ENCODE results near the gene FOXP3.

DNA sequence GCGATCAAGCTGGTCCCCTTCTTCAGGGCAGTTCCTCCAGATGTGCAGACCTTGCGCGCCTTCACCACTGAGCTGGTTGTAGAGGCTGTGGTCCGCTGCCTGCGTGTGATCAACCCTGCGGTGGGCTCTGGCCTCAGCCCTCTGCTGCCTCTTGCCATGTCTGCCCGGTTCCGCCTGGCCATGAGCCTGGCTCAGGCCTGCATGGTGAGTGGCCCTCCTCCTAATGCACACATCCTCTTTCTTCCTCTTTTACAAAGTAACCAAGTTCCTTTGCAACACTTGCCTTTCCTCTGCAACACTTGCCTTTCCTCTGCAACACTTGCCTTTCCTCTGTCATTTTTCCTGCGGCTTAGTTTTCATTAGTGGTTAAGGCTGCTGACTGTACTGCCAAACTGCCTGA is 27.4 kb downstream of the FOXP3 start:
- TF ChIP-seq, protein P1, sequence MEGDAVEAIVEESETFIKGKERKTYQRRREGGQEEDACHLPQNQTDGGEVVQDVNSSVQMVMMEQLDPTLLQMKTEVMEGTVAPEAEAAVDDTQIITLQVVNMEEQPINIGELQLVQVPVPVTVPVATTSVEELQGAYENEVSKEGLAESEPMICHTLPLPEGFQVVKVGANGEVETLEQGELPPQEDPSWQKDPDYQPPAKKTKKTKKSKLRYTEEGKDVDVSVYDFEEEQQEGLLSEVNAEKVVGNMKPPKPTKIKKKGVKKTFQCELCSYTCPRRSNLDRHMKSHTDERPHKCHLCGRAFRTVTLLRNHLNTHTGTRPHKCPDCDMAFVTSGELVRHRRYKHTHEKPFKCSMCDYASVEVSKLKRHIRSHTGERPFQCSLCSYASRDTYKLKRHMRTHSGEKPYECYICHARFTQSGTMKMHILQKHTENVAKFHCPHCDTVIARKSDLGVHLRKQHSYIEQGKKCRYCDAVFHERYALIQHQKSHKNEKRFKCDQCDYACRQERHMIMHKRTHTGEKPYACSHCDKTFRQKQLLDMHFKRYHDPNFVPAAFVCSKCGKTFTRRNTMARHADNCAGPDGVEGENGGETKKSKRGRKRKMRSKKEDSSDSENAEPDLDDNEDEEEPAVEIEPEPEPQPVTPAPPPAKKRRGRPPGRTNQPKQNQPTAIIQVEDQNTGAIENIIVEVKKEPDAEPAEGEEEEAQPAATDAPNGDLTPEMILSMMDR (IDR thresholded peaks at IDR 0.05), result no peak
- no peak for TF ChIP-seq POLR2A (IDR thresholded peaks at IDR 0.05)
- no peak for TF ChIP-seq EP300 (IDR thresholded peaks at IDR 0.05)
